ENCODE results near the gene UST. TPM values are rescaled to one million over a fixed set of nuclear protein-coding genes. Genes with fewer than 3 reads are reported as not detected.
"Not testable (repeated sequence)": the region's sequence is repeated elsewhere in the genome, so short reads cannot be mapped to it uniquely, and the experiment has no call there.

UST gene
- total RNA-seq, 2 experiments from 2014 or later, result 3.7 to 4.9 TPM

DNA sequence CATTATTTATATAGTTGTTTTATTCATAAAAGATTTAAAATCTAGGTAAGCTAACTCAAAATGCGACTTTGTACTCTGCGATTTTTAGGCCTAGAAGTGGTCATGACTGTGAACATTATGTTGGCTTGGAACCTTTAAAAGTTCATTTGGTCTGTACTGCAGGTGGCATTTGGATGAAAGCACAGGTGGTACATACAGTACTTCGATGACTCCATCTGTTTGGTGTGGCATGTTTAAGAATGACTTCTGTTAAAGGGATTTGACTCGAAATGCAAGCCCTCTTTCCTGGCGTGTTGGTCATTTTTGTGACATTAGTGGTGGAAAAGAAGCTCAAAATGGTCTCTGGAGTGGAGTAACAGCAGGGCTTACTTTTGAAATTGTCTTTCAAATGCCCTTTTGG is 118.1 kb downstream of the UST start:
- intact Hi-C loops (cut with micrococcal nuclease), result no loop called here
- no peak overlapping the region for H3K27ac Mint-ChIP-seq
- H3K4me3 Mint-ChIP-seq, result no peak overlapping the region
- ChIA-PET CTCF (no interaction called here), POLR2A (interaction anchor here (1.1 kb wide), 1 partner anchor 14 kb away, joined by 3 read pairs; no protein-coding TSS in a partner anchor)
- peaks cover 42% of the 10 kb centered on the region for H3K4me1 Mint-ChIP-seq (ENCODE audit: low read depth)
- H3K9me3 Mint-ChIP-seq, result no peaks in the 10 kb centered on the region
- no peaks in the 10 kb centered on the region for H3K27me3 Mint-ChIP-seq
- no peaks in the 10 kb centered on the region for H3K36me3 Mint-ChIP-seq
- DNase-seq, result no peak

GRCh38 chr6:148866657-148867268 is 119.9 kb downstream of the UST start:
- CTCF ChIA-PET, result interaction anchor here (0.7 kb wide), 1 partner anchor 86 kb away, joined by 3 read pairs; no protein-coding TSS in a partner anchor
- no peaks in the 10 kb centered on the region for H3K9me3 Mint-ChIP-seq

DNA sequence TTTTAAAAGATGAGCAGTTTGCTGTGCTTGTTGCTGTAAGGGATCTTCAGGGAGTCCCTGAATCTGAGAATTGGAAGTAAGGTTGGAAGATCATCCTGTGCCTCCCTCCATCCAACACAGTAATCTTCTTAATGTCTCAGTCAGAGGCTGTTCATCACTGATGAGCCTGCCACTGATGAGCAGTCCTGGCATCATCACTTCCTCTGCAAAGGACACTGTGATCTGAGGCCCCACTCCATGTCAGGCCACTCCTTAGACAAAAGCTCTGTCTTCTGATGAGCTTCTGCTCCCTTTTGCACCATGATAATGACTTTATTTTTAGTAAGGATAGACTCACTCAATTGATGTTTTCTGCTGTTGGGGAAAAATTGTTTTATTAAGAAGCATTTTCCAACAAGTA is 121.0 kb downstream of the UST start:
- intact Hi-C loops (cut with micrococcal nuclease), result loop anchor here (1.0 kb wide), 6 partner anchors 12 to 110 kb away; no protein-coding TSS in a partner anchor

More at GRCh38 chr6:148866657-148867268, 119.9 kb downstream of the UST start:
- H3K4me1 Mint-ChIP-seq (ENCODE audit: low read depth), result peaks cover 55% of the 10 kb centered on the region
- POLR2A ChIA-PET, result interaction anchor here (0.6 kb wide), 1 partner anchor 32 kb away, joined by 3 read pairs; no protein-coding TSS in a partner anchor
- intact Hi-C loops (cut with micrococcal nuclease), result no loop called here
- no peak overlapping the region for H3K27ac Mint-ChIP-seq
- no peaks in the 10 kb centered on the region for H3K36me3 Mint-ChIP-seq
- DNase-seq, result no peak
- H3K4me3 Mint-ChIP-seq, result no peak overlapping the region
- H3K27me3 Mint-ChIP-seq, result no peaks in the 10 kb centered on the region

GRCh38 chr6:148868314-148868713 is 121.5 kb downstream of the UST start:
- Mint-ChIP-seq H3K27ac (peak overlapping the region; percentile 88), H3K4me3 (peak overlapping the region; percentile 23), H3K36me3 (no peaks in the 10 kb centered on the region), H3K9me3 (no peaks in the 10 kb centered on the region), H3K27me3 (no peaks in the 10 kb centered on the region), H3K4me1 (ENCODE audit: low read depth) (peaks cover 55% of the 10 kb centered on the region)
- DNase-seq, result no peak
- CTCF ChIA-PET, result interaction anchor here (0.6 kb wide), 1 partner anchor 290 kb away, joined by 3 read pairs; no protein-coding TSS in a partner anchor
- intact Hi-C loops (cut with micrococcal nuclease), result loop anchor here (1.0 kb wide), 6 partner anchors 12 to 110 kb away; no protein-coding TSS in a partner anchor
- POLR2A ChIA-PET, result interaction anchor here (0.9 kb wide), 1 partner anchor 21 kb away, joined by 4 read pairs; no protein-coding TSS in a partner anchor

More for the DNA sequence above, 121.0 kb downstream of the UST start:
- peak; percentile 58 for DNase-seq
- ChIA-PET CTCF (interaction anchor here (0.6 kb wide), 1 partner anchor 290 kb away, joined by 3 read pairs; no protein-coding TSS in a partner anchor), POLR2A (interaction anchor here (0.9 kb wide), 1 partner anchor 21 kb away, joined by 4 read pairs; no protein-coding TSS in a partner anchor)
- Mint-ChIP-seq H3K4me3 (peak overlapping the region; percentile 23), H3K9me3 (no peaks in the 10 kb centered on the region), H3K27me3 (no peaks in the 10 kb centered on the region), H3K36me3 (no peaks in the 10 kb centered on the region), H3K27ac (peak overlapping the region; percentile 88), H3K4me1 (ENCODE audit: low read depth) (peaks cover 55% of the 10 kb centered on the region)

- H3K27me3 Mint-ChIP-seq, result no peaks in the 10 kb centered on the region
- ChIA-PET CTCF (no interaction called here), POLR2A (interaction anchor here (1.1 kb wide), 1 partner anchor 8 kb away, joined by 3 read pairs; no protein-coding TSS in a partner anchor)
- H3K9me3 Mint-ChIP-seq, result no peaks in the 10 kb centered on the region
- H3K36me3 Mint-ChIP-seq, result no peaks in the 10 kb centered on the region
- peak overlapping the region; percentile 2 for H3K4me3 Mint-ChIP-seq
- H3K4me1 Mint-ChIP-seq (ENCODE audit: low read depth), result peaks cover 51% of the 10 kb centered on the region
- H3K27ac Mint-ChIP-seq, result peak overlapping the region; percentile 88
- intact Hi-C loops (cut with micrococcal nuclease), result loop anchor here (1.0 kb wide), 6 partner anchors 13 to 111 kb away; no protein-coding TSS in a partner anchor
- DNase-seq, result no peak
These were observed 122.1 kb downstream of the UST start for GRCh38 chr6:148868901-148869300.

- H3K4me1 Mint-ChIP-seq (ENCODE audit: low read depth), result peaks cover 48% of the 10 kb centered on the region
- no peaks in the 10 kb centered on the region for H3K27me3 Mint-ChIP-seq
- CTCF ChIA-PET, result no interaction called here
- no peak overlapping the region for H3K4me3 Mint-ChIP-seq
- no peaks in the 10 kb centered on the region for H3K9me3 Mint-ChIP-seq
- no peaks in the 10 kb centered on the region for H3K36me3 Mint-ChIP-seq
- H3K27ac Mint-ChIP-seq, result peak overlapping the region; percentile 25
- POLR2A ChIA-PET, result interaction anchor here (1.1 kb wide), 1 partner anchor 9 kb away, joined by 3 read pairs; no protein-coding TSS in a partner anchor
- intact Hi-C loops (cut with micrococcal nuclease), result no loop called here
- no peak for DNase-seq
These were observed 122.8 kb downstream of the UST start for GRCh38 chr6:148869585-148869984.

GRCh38 chr6:148873154-148873553 is 126.3 kb downstream of the UST start:
- DNase-seq, result no peak
- Mint-ChIP-seq H3K9me3 (no peaks in the 10 kb centered on the region), H3K27ac (no peak overlapping the region), H3K4me1 (ENCODE audit: low read depth) (peaks cover 30% of the 10 kb centered on the region), H3K27me3 (no peaks in the 10 kb centered on the region), H3K36me3 (no peaks in the 10 kb centered on the region), H3K4me3 (no peak overlapping the region)
- intact Hi-C loops (cut with micrococcal nuclease), result no loop called here
- POLR2A ChIA-PET, result no interaction called here
- CTCF ChIA-PET, result interaction anchor here (1.1 kb wide), 1 partner anchor 115 kb away, joined by 3 read pairs; no protein-coding TSS in a partner anchor

DNA sequence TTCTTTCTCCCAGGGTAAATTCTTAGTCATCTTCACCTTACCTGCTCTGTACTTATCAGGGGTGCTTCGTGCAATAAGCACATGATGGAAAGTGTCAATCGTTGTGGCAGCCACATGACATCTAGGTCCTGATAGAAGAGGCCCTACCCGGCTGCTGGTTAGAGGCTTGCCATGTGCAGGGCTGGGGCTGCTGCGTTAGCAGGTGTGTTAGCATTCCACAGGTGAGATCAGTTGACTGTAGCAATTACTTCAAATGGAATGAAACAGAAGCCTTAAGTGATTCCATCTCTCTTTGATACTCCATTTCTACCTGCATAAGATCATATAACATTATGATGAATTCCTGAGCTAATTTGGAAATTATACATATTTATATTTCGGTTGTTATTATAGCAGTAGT is 127.0 kb downstream of the UST start:
- no peaks in the 10 kb centered on the region for H3K36me3 Mint-ChIP-seq
- H3K9me3 Mint-ChIP-seq, result no peaks in the 10 kb centered on the region
- H3K4me3 Mint-ChIP-seq, result no peak overlapping the region
- ChIA-PET CTCF (interaction anchor here (0.6 kb wide), 1 partner anchor 314 kb away, joined by 3 read pairs; no protein-coding TSS in a partner anchor), POLR2A (no interaction called here)
- no peak overlapping the region for H3K27ac Mint-ChIP-seq
- no peaks in the 10 kb centered on the region for H3K27me3 Mint-ChIP-seq
- intact Hi-C loops (cut with micrococcal nuclease), result no loop called here
- DNase-seq, result no peak
- H3K4me1 Mint-ChIP-seq (ENCODE audit: low read depth), result peaks cover 23% of the 10 kb centered on the region

- ChIA-PET POLR2A (no interaction called here), CTCF (interaction anchor here (0.6 kb wide), 1 partner anchor 315 kb away, joined by 3 read pairs; no protein-coding TSS in a partner anchor)
- DNase-seq, result no peak
- Mint-ChIP-seq H3K27me3 (no peaks in the 10 kb centered on the region), H3K4me3 (no peak overlapping the region), H3K36me3 (no peaks in the 10 kb centered on the region), H3K4me1 (ENCODE audit: low read depth) (peaks cover 14% of the 10 kb centered on the region), H3K27ac (no peak overlapping the region), H3K9me3 (no peaks in the 10 kb centered on the region)
- intact Hi-C loops (cut with micrococcal nuclease), result no loop called here
These were observed 128.0 kb downstream of the UST start for GRCh38 chr6:148874698-148875293.

DNA sequence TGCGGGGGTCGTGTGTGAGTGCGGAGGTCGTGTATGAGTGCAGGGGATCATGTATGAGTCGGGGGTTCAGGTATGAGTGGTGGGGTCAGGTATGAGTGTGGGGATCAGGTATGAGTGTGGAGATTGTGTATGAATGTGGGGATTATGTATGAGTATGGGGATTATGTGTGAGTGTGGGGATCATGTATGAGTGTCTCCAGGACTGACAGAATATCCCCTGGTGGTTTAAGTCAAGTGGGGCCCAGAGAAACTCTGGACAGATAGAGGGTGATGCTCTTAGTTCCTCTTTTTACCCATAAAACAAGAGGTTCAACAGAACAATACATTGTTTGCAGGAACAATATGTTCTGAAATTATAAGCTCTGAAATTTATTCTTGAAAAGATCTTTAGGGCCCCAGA is 131.9 kb downstream of the UST start:
- no peak for DNase-seq
- H3K4me1 Mint-ChIP-seq (ENCODE audit: low read depth), result peaks cover 6% of the 10 kb centered on the region
- no peaks in the 10 kb centered on the region for H3K9me3 Mint-ChIP-seq
- ChIA-PET CTCF (no interaction called here), POLR2A (interaction anchor here (0.9 kb wide), 1 partner anchor 13 kb away, joined by 3 read pairs; no protein-coding TSS in a partner anchor)
- no peaks in the 10 kb centered on the region for H3K36me3 Mint-ChIP-seq
- intact Hi-C loops (cut with micrococcal nuclease), result no loop called here
- H3K27ac Mint-ChIP-seq, result no peak overlapping the region
- H3K27me3 Mint-ChIP-seq, result no peaks in the 10 kb centered on the region
- no peak overlapping the region for H3K4me3 Mint-ChIP-seq

GRCh38 chr6:148880742-148881141 is 133.9 kb downstream of the UST start:
- H3K27me3 Mint-ChIP-seq; CTCF ChIA-PET; H3K27ac Mint-ChIP-seq; POLR2A ChIA-PET; H3K9me3 Mint-ChIP-seq; H3K4me1 Mint-ChIP-seq (ENCODE audit: low read depth); H3K36me3 Mint-ChIP-seq; intact Hi-C loops (cut with micrococcal nuclease); H3K4me3 Mint-ChIP-seq; DNase-seq: not testable (repeated sequence)

DNA sequence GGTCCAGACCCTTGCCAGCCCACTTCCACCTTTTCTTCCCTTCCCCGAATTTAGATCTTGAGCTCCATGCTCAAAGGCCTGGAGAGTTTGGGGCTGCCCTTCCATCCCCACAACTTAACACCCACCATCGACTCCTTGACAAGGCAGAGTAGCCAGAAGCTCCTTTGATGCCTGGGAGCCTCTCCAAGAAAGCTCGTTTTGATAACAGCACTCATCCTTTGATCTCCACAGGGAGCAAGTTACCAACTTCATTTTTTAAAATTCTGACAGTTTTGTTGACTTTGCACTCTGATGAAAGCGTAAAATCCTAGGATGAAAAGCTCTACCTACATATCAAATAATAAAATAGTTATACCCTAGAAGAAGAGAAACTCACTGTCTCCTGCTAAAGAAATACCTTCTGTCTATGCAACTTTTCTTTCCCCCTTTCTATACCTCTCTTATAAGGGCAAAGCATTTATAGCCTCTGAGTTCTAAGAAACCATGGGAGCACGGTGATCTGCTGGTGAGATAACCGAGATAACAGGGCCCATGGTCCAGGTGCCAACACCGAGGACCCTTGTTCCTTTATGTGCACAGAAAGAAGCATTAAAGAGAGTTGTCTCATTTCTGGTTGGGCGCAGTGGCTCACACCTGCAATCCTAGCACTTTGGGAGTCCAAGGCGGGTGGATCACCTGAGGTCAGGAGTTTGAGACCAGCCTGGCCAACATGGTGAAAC is 134.9 kb downstream of the UST start:
- Mint-ChIP-seq H3K27ac (no peak overlapping the region), H3K4me1 (ENCODE audit: low read depth) (peaks cover 6% of the 10 kb centered on the region), H3K27me3 (no peaks in the 10 kb centered on the region), H3K9me3 (no peaks in the 10 kb centered on the region), H3K4me3 (no peak overlapping the region), H3K36me3 (no peaks in the 10 kb centered on the region)
- ChIA-PET CTCF (interaction anchor here (0.8 kb wide), 1 partner anchor 14 kb away, joined by 3 read pairs; no protein-coding TSS in a partner anchor), POLR2A (no interaction called here)
- intact Hi-C loops (cut with micrococcal nuclease), result no loop called here
- no peak for DNase-seq
